Astrocyte (in vitro differentiated cells and primary cell): ENCODE measurements around the gene GTF2IRD1. TPM values are rescaled to one million over a fixed set of nuclear protein-coding genes. Genes with fewer than 3 reads are reported as not detected.

Experiments used
- DNase-seq: peaks from one replicate; pipeline ENCODE4 v3.0.0-alpha.2; 2010; ENCODE audit warnings: low read depth
- FAIRE-seq: peaks from 2 replicates; lab custom pipeline; 2011; peaks lifted over from hg19 to GRCh38; lab: Jason Lieb, UNC
- H2AFZ ChIP-seq: 2 replicates; pipeline ENCODE4 v1.6.0; 2012; ENCODE audit warnings: low read depth, low read length, inconsistent platforms
- H3K27ac ChIP-seq: 2 replicates; pipeline ENCODE4 v1.5.1; 2011; ENCODE audit warnings: low read depth, low read length, inconsistent platforms
- H3K27me3 ChIP-seq: 2 replicates; pipeline ENCODE4 v1.6.0; 2011; ENCODE audit warnings: low read length, inconsistent platforms; ENCODE audit not compliant: insufficient read depth
- H3K36me3 ChIP-seq: 2 replicates; pipeline ENCODE4 v1.5.1; 2011; ENCODE audit warnings: low read length, inconsistent platforms; ENCODE audit not compliant: insufficient read depth
- H3K4me1 ChIP-seq: 2 replicates; pipeline ENCODE4 v1.5.1; 2011; ENCODE audit warnings: low read length, inconsistent platforms; ENCODE audit not compliant: insufficient read depth
- H3K4me2 ChIP-seq: 2 replicates; pipeline ENCODE4 v1.6.0; 2012; ENCODE audit warnings: low read length, inconsistent platforms
- H3K4me3 ChIP-seq: 2 replicates; pipeline ENCODE4 v1.5.1; 2011; ENCODE audit warnings: low read depth, mild to moderate bottlenecking, low read length, inconsistent platforms; ENCODE audit not compliant: insufficient read depth
- H3K79me2 ChIP-seq: 2 replicates; pipeline ENCODE4 v1.6.0; 2012; ENCODE audit warnings: mild to moderate bottlenecking, low read length, inconsistent platforms; ENCODE audit not compliant: insufficient read depth
- H3K9ac ChIP-seq: 2 replicates; pipeline ENCODE4 v1.6.0; 2012; ENCODE audit warnings: mild to moderate bottlenecking, low read length, inconsistent platforms
- H3K9me3 ChIP-seq: 2 replicates; pipeline ENCODE4 v1.5.1; 2012; ENCODE audit warnings: low read depth, mild to moderate bottlenecking, low read length, inconsistent platforms; ENCODE audit not compliant: insufficient read depth
- H4K20me1 ChIP-seq: 2 replicates; pipeline ENCODE4 v1.6.0; 2012; ENCODE audit warnings: low read length, inconsistent platforms; ENCODE audit not compliant: insufficient read depth
- H3K27ac Mint-ChIP-seq: one replicate; pipeline ENCODE4 v1.8.0; 2021; ENCODE audit warnings: mild to moderate bottlenecking, mixed read lengths; ENCODE audit not compliant: unreplicated experiment
- H3K27me3 Mint-ChIP-seq: one replicate; pipeline ENCODE4 v1.8.0; 2021; ENCODE audit warnings: low read depth, mixed read lengths; ENCODE audit not compliant: unreplicated experiment
- H3K36me3 Mint-ChIP-seq: one replicate; pipeline ENCODE4 v1.8.0; 2021; ENCODE audit warnings: low read depth, mixed read lengths; ENCODE audit not compliant: unreplicated experiment
- H3K4me1 Mint-ChIP-seq: one replicate; pipeline ENCODE4 v1.8.0; 2021; ENCODE audit warnings: low read depth, mixed read lengths; ENCODE audit not compliant: unreplicated experiment
- H3K4me3 Mint-ChIP-seq: one replicate; pipeline ENCODE4 v1.8.0; 2021; ENCODE audit warnings: mild to moderate bottlenecking, moderate library complexity, mixed read lengths; ENCODE audit not compliant: unreplicated experiment
- H3K9me3 Mint-ChIP-seq: one replicate; pipeline ENCODE4 v1.8.0; 2021; ENCODE audit warnings: mild to moderate bottlenecking, mixed read lengths; ENCODE audit not compliant: unreplicated experiment
- CTCF ChIP-seq: IDR thresholded peaks from 2 replicates; pipeline ENCODE4 v1.5.1; 2011; ENCODE audit warnings: low read depth, mild to moderate bottlenecking, inconsistent platforms, low read length, moderate library complexity; ENCODE audit not compliant: insufficient read depth
- EZH2 ChIP-seq: IDR thresholded peaks from 2 replicates; pipeline ENCODE4 v1.6.1; 2012; ENCODE audit warnings: mild to moderate bottlenecking, low read length, inconsistent platforms; ENCODE audit not compliant: insufficient read depth
- total RNA-seq: library from RNA; stranded (reverse); gene quantifications from 2 replicates; pipeline ENCODE4 v1.2.1, GENCODE V29; 2021

The GTF2IRD1 gene
- total RNA-seq, 1 donor from 2014 or later, result 19.3 TPM

DNA sequence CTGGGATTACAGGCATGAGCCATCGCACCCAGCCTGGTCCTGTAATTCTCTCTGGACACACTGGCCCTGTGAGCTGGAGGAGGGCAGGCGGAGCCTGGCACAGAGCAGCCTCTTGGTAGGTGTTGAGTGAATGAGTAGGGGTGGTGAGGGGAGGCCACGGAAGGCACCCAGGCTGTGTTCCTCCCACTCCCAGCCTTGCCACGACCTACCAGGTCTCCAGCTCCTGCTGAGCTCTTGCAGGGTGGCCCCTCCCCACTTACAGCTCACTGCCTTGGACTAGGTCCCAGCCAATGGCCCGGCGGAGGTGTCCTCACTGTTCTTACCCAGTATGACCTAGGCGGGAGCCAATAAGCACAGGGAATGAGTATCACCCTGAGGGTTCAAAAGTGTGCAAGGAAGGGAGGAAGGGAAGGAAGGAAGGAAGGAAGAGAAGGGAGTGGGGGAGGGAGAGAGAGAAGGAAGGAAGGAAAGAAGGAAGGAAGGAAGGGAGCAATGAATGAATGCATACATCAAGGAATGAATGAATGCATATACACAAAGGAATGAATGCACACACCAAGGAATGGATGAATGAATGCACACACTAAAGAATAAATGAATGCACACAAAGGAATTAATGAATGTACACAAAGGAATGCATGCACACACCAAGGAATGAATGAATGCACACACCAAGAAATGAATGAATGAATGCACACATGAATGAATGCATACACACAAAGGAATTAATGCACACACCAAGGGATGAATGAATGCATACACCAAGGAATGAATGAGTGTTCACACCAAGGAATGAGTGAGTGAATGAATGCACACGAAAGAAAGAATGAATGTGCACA is 45.5 kb downstream of the GTF2IRD1 start:
- no peak for TF ChIP-seq CTCF
- no peak for TF ChIP-seq EZH2
- Histone ChIP-seq H3K9ac (no peak overlapping the region), H3K79me2 (peaks cover 47% of the 10 kb centered on the region), H3K36me3 (no peaks in the 10 kb centered on the region), H3K27ac (no peak overlapping the region), H3K4me1 (peaks cover 2% of the 10 kb centered on the region), H3K27me3 (no peaks in the 10 kb centered on the region), H3K4me3 (no peak overlapping the region), H4K20me1 (peaks cover 67% of the 10 kb centered on the region), H3K4me2 (no peak overlapping the region), H3K9me3 (no peaks in the 10 kb centered on the region), H2AFZ (no peak overlapping the region)
- H3K27me3 Mint-ChIP-seq, result no peaks in the 10 kb centered on the region
- DNase-seq, result no peak
- FAIRE-seq, result no peak
- peaks cover 3% of the 10 kb centered on the region for H3K36me3 Mint-ChIP-seq
- H3K4me1 Mint-ChIP-seq, result no peaks in the 10 kb centered on the region
- no peak overlapping the region for H3K27ac Mint-ChIP-seq
- H3K4me3 Mint-ChIP-seq, result no peak overlapping the region
- no peaks in the 10 kb centered on the region for H3K9me3 Mint-ChIP-seq

GRCh38 chr7:74499835-74500388 is 46.2 kb downstream of the GTF2IRD1 start:
- DNase-seq (no peak), FAIRE-seq (no peak)
- no peaks in the 10 kb centered on the region for H3K27me3 ChIP-seq
- H3K27me3 Mint-ChIP-seq, result no peaks in the 10 kb centered on the region
- no peak overlapping the region for H3K9ac ChIP-seq
- no peak overlapping the region for H3K27ac Mint-ChIP-seq
- H3K4me1 Mint-ChIP-seq, result no peaks in the 10 kb centered on the region
- H3K36me3 ChIP-seq, result no peaks in the 10 kb centered on the region
- H3K9me3 ChIP-seq, result no peaks in the 10 kb centered on the region
- H3K4me2 ChIP-seq, result no peak overlapping the region
- no peak overlapping the region for H3K27ac ChIP-seq
- peaks cover 3% of the 10 kb centered on the region for H3K36me3 Mint-ChIP-seq
- TF ChIP-seq CTCF (no peak), EZH2 (no peak)
- no peaks in the 10 kb centered on the region for H3K9me3 Mint-ChIP-seq
- no peak overlapping the region for H3K4me3 Mint-ChIP-seq
- H2AFZ ChIP-seq, result no peak overlapping the region
- no peak overlapping the region for H3K4me3 ChIP-seq
- peaks cover 47% of the 10 kb centered on the region for H3K79me2 ChIP-seq
- H3K4me1 ChIP-seq, result peaks cover 2% of the 10 kb centered on the region
- H4K20me1 ChIP-seq, result peaks cover 67% of the 10 kb centered on the region

DNA sequence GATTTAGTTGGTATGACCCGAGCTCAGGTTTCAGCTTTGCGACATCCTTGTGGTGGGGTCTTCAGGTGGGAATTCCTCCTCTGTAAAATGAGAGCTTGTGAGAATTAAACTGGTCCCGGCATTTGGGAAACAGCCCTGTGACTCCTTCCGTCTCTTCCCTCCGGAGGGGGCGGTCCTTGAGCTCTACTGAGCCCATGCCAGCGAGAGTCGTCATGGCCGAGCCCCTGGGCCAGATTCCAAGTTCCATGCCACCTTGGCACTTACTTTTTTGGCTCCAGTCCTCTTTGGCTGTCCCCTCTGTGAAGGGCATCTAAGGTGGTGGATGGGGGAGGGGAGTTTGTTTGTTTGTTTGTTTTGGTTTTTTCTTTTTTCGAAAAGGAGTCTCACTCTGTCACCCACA is 47.6 kb downstream of the GTF2IRD1 start:
- Mint-ChIP-seq H3K9me3 (no peaks in the 10 kb centered on the region), H3K4me1 (no peaks in the 10 kb centered on the region)
- no peak for TF ChIP-seq EZH2
- TF ChIP-seq CTCF, result no peak

More for the DNA sequence above, 47.6 kb downstream of the GTF2IRD1 start:
- H3K27me3 Mint-ChIP-seq, result no peaks in the 10 kb centered on the region
- Histone ChIP-seq H3K27me3 (no peaks in the 10 kb centered on the region), H3K4me1 (peaks cover 2% of the 10 kb centered on the region), H3K79me2 (peaks cover 45% of the 10 kb centered on the region), H3K36me3 (no peaks in the 10 kb centered on the region), H3K9ac (peak overlapping the region; percentile 35), H2AFZ (no peak overlapping the region), H3K4me2 (peak overlapping the region; percentile 60), H3K4me3 (no peak overlapping the region), H4K20me1 (peaks cover 66% of the 10 kb centered on the region), H3K9me3 (no peaks in the 10 kb centered on the region), H3K27ac (no peak overlapping the region)
- FAIRE-seq (no peak), DNase-seq (peak; percentile 12)
- H3K36me3 Mint-ChIP-seq, result peaks cover 5% of the 10 kb centered on the region
- H3K27ac Mint-ChIP-seq, result no peak overlapping the region
- H3K4me3 Mint-ChIP-seq, result no peak overlapping the region
